B cell (primary cell): Measurements from ENCODE around the gene DRP2. TPM values are rescaled to one million over a fixed set of nuclear protein-coding genes. Genes with fewer than 3 reads are reported as not detected.
"Not testable (repeated sequence)": the region's sequence is repeated elsewhere in the genome, so short reads cannot be mapped to it uniquely, and the experiment has no call there.

Source experiments
- ATAC-seq: fragments of 200-7000 bp; cut with Tn5 transposase; one replicate; pipeline ENCODE4 v1.10.0; 2021; ENCODE audit warnings: low read depth, mild to moderate bottlenecking, moderate number of reproducible peaks, moderate library complexity
- CTCF ChIA-PET: fragments of 350-600 bp; sonication (Branson Sonifier 250); formaldehyde crosslinking; loops from one replicate; lab custom pipeline; 2021; ENCODE audit warnings: antibody characterized with exemption, inconsistent platforms; lab: Charles Lee
- POLR2A ChIA-PET: fragments of 350-600 bp; sonication (Branson Sonifier 250); formaldehyde crosslinking; loops from one replicate; lab custom pipeline; 2021; ENCODE audit warnings: antibody characterized with exemption; lab: Charles Lee
- DNase-seq: peaks from one replicate; pipeline ENCODE4 v3.0.0; 2013
- H2AFZ ChIP-seq: 2 replicates; pipeline ENCODE4 v1.6.1; 2012; ENCODE audit warnings: mild to moderate bottlenecking, low read depth, low read length; ENCODE audit not compliant: insufficient read depth, poor library complexity, severe bottlenecking
- H3K27ac ChIP-seq, 2 donors: 1 replicate in 1 of 2; 2 replicates in 1 of 2; pipeline ENCODE4 v1.5.1; 2012 to 2013; ENCODE audit warnings: low read length in 2 of 2, mild to moderate bottlenecking in 2 of 2, moderate library complexity in 1 of 2
- H3K27me3 ChIP-seq, 4 experiments: fragments of 200-600 bp in 1 of 4; sonication (generic) in 1 of 4; replicated peaks in 1 of 4; 1 replicate in 2 of 4; 2 replicates in 2 of 4; pipeline versions ENCODE4 v1.6.1 to v1.7.0; 2013 to 2016; ENCODE audit warnings: low read length in 3 of 4, mild to moderate bottlenecking in 2 of 4, mixed read lengths in 1 of 4, moderate library complexity in 1 of 4; ENCODE audit not compliant: insufficient read depth in 4 of 4, control insufficient read depth in 3 of 4; ENCODE audit errors: control extremely low read depth in 1 of 4
- H3K36me3 ChIP-seq, 2 experiments: replicated peaks in 1 of 2; 1 replicate in 1 of 2; 2 replicates in 1 of 2; pipeline versions ENCODE4 v1.6.1 to v1.7.1; 2013; ENCODE audit warnings: low read length in 1 of 2; ENCODE audit not compliant: insufficient read depth in 2 of 2, control insufficient read depth in 1 of 2; ENCODE audit errors: control extremely low read depth in 1 of 2, extremely low read depth in 1 of 2
- H3K4me1 ChIP-seq, 2 donors: fragments of 200-600 bp in 1 of 2; sonication (generic) in 1 of 2; 1 replicate in 1 of 2; 2 replicates in 1 of 2; pipeline versions ENCODE4 v1.5.1 to v1.6.1; 2013 to 2017; ENCODE audit warnings: low read length in 2 of 2; ENCODE audit not compliant: control insufficient read depth in 2 of 2, insufficient read depth in 2 of 2
- H3K4me2 ChIP-seq: replicated peaks from 2 replicates; pipeline ENCODE3; 2012; ENCODE audit warnings: mild to moderate bottlenecking, low read depth, low read length; ENCODE audit not compliant: poor library complexity, severe bottlenecking
- H3K4me3 ChIP-seq, 5 experiments: fragments of 200-600 bp in 1 of 5; sonication (generic) in 1 of 5; 1 replicate in 3 of 5; 2 replicates in 2 of 5; pipeline versions ENCODE4 v1.5.1 to v1.7.0; 2011 to 2016; ENCODE audit warnings: low read length in 4 of 5, mild to moderate bottlenecking in 4 of 5, low read depth in 2 of 5, control low read depth in 1 of 5, moderate library complexity in 1 of 5; ENCODE audit not compliant: insufficient read depth in 1 of 5; ENCODE audit errors: control extremely low read depth in 1 of 5, extremely low read depth in 1 of 5
- H3K79me2 ChIP-seq: fragments of 200-600 bp; sonication (generic); one replicate; pipeline ENCODE4 v1.6.0; 2016; ENCODE audit warnings: low read length; ENCODE audit not compliant: control insufficient read depth, insufficient read depth
- H3K9ac ChIP-seq: fragments of 200-600 bp; sonication (generic); 2 replicates; pipeline ENCODE4 v1.6.1; 2017; ENCODE audit warnings: mild to moderate bottlenecking, low read length, moderate library complexity
- H3K9me3 ChIP-seq, 3 donors: one replicate each; pipeline versions ENCODE4 v1.6.1 to v1.7.1; 2013; ENCODE audit warnings: low read length in 2 of 3; ENCODE audit not compliant: control insufficient read depth in 2 of 3, insufficient read depth in 1 of 3; ENCODE audit errors: control extremely low read depth in 1 of 3
- H4K20me1 ChIP-seq: 2 replicates; pipeline ENCODE4 v1.6.0; 2012; ENCODE audit warnings: mild to moderate bottlenecking, low read length; ENCODE audit not compliant: insufficient read depth, control insufficient read depth, poor library complexity, severe bottlenecking
- H3K27ac Mint-ChIP-seq: one replicate; pipeline ENCODE4 v1.8.0; 2021; ENCODE audit warnings: mixed read lengths
- H3K27me3 Mint-ChIP-seq: one replicate; pipeline ENCODE4 v1.8.0; 2021; ENCODE audit warnings: mixed read lengths
- H3K4me1 Mint-ChIP-seq: one replicate; pipeline ENCODE4 v1.8.0; 2021; ENCODE audit warnings: mixed read lengths
- H3K4me3 Mint-ChIP-seq: one replicate; pipeline ENCODE4 v1.8.0; 2021; ENCODE audit warnings: mixed read lengths
- H3K9me3 Mint-ChIP-seq: one replicate; pipeline ENCODE4 v1.8.0; 2022; ENCODE audit warnings: mixed read lengths; ENCODE audit not compliant: insufficient read depth
- CTCF ChIP-seq: fragments of 200-600 bp; IDR thresholded peaks from one replicate; pipeline ENCODE4 v1.8.0; 2022; ENCODE audit warnings: antibody characterized with exemption, mild to moderate bottlenecking
- EZH2 ChIP-seq: IDR thresholded peaks from 2 replicates; pipeline ENCODE4 v1.6.1; 2012; ENCODE audit warnings: borderline replicate concordance, low read depth, mild to moderate bottlenecking, moderate library complexity, low read length; ENCODE audit not compliant: insufficient read depth, poor library complexity, severe bottlenecking
- WGBS: methylation state at CpG from one replicate; pipeline ENCODE4 v1.1.5; 2013; ENCODE audit warnings: missing lambda C conversion rate; ENCODE audit not compliant: insufficient coverage; 5-methylcytosine and 5-hydroxymethylcytosine counted together
- intact Hi-C: fragments of 100-400 bp; cut with micrococcal nuclease; formaldehyde crosslinking; loops from one replicate; pipeline ENCODE4 v1.10.0; 2022
- polyA plus RNA-seq: library from polyadenylated mRNA; depleted of rRNA; stranded (reverse); fragments of >200 nt; gene quantifications from 2 replicates; pipeline ENCODE4 v1.2.3, GENCODE V29; 2012
- total RNA-seq, 2 donors: library from RNA; stranded (reverse); fragments of 120-200 nt in 1 of 2; gene quantifications; 1 replicate in 1 of 2; 2 replicates in 1 of 2; pipeline versions ENCODE4 v1.2.3 to v1.2.4, GENCODE V29; 2013 to 2022

DRP2 gene
- total and polyA plus RNA-seq, 2 donors (not counting 1 experiment from before 2014, with no cell fraction given): 0.04 TPM; not detected in 1

GRCh38 chrX:101187961-101188360 lies 31.6 kb upstream of the DRP2 start:
- H3K4me1 ChIP-seq, ATAC-seq, H4K20me1 ChIP-seq, H2AFZ ChIP-seq, H3K4me2 ChIP-seq, POLR2A ChIA-PET, H3K4me3 Mint-ChIP-seq, intact Hi-C loops, H3K36me3 ChIP-seq, H3K27ac ChIP-seq, H3K9ac ChIP-seq, H3K27me3 ChIP-seq, DNase-seq, H3K4me3 ChIP-seq, H3K4me1 Mint-ChIP-seq, H3K27ac Mint-ChIP-seq, H3K9me3 Mint-ChIP-seq, H3K79me2 ChIP-seq, H3K9me3 ChIP-seq, CTCF ChIA-PET: not testable (repeated sequence)
- WGBS: no CpG with 5 or more reads among the region's 5 CpGs
- H3K27me3 Mint-ChIP-seq: peaks cover 14% of the 10 kb centered on the region

GRCh38 chrX:101190736-101191135 lies 28.9 kb upstream of the DRP2 start:
- no peaks in the 10 kb centered on the region for H3K9me3 Mint-ChIP-seq
- H3K27me3 Mint-ChIP-seq: peaks cover 14% of the 10 kb centered on the region
- TF ChIP-seq EZH2 (no peak), CTCF (no peak)
- Histone ChIP-seq H2AFZ (no peak overlapping the region), H3K4me1 (no peaks in the 10 kb centered on the region), H3K9ac (no peak overlapping the region), H3K4me2 (no peak overlapping the region), H3K9me3 (peaks cover 0 to 8% (median 0%) of the 10 kb centered on the region in 3 donors), H3K79me2 (no peaks in the 10 kb centered on the region), H3K27ac (no peak overlapping the region), H3K27me3 (peaks cover 0 to 3% (median 0%) of the 10 kb centered on the region in 4 experiments), H3K4me3 (no peak overlapping the region), H3K36me3 (no peaks in the 10 kb centered on the region), H4K20me1 (no peaks in the 10 kb centered on the region)
- no peak for ATAC-seq
- whole genome bisulfite sequencing: no CpG with 5 or more reads among the region's 1 CpG
- no peak overlapping the region for H3K4me3 Mint-ChIP-seq
- ChIA-PET POLR2A (no interaction called here), CTCF (no interaction called here)
- no peak for DNase-seq
- no peak overlapping the region for H3K27ac Mint-ChIP-seq
- intact Hi-C loops: no loop called here
- no peaks in the 10 kb centered on the region for H3K4me1 Mint-ChIP-seq
